Subcutaneous abdominal adipose tissue (tissue), 5 donors: ENCODE data around the gene PCBP2.

Experiments
- H3K27ac ChIP-seq: one replicate; pipeline ENCODE4 v1.7.0; 2013; ENCODE audit warnings: low read depth, mild to moderate bottlenecking, inconsistent platforms, low read length, moderate library complexity
- H3K27me3 ChIP-seq, 5 donors: one replicate each; pipeline ENCODE4 v1.7.0; 2013; ENCODE audit warnings: low read length in 5 of 5, inconsistent platforms in 1 of 5; ENCODE audit not compliant: control insufficient read depth in 5 of 5, insufficient read depth in 4 of 5
- H3K36me3 ChIP-seq, 5 donors: one replicate each; pipeline ENCODE4 v1.7.0; 2013; ENCODE audit warnings: low read length in 5 of 5; ENCODE audit not compliant: control insufficient read depth in 5 of 5, insufficient read depth in 5 of 5
- H3K4me1 ChIP-seq, 5 donors: one replicate each; pipeline ENCODE4 v1.7.0; 2013; ENCODE audit warnings: low read length in 5 of 5, mild to moderate bottlenecking in 3 of 5, moderate library complexity in 1 of 5; ENCODE audit not compliant: control insufficient read depth in 5 of 5, insufficient read depth in 5 of 5
- H3K4me3 ChIP-seq, 5 donors: one replicate each; pipeline ENCODE4 v1.7.0; 2013; ENCODE audit warnings: low read length in 5 of 5, low read depth in 1 of 5
- H3K9ac ChIP-seq, 5 donors: one replicate each; pipeline ENCODE4 v1.7.0; 2013; ENCODE audit warnings: low read length in 5 of 5, mild to moderate bottlenecking in 4 of 5, moderate library complexity in 3 of 5
- H3K9me3 ChIP-seq, 5 donors: one replicate each; pipeline ENCODE4 v1.7.0; 2013; ENCODE audit warnings: low read length in 5 of 5; ENCODE audit not compliant: control insufficient read depth in 5 of 5
- donor health status: healthy.
- donor health status: healthy.
- donor health status: healthy.
- donor health status: healthy.
- donor health status: healthy.

Gene PCBP2

DNA sequence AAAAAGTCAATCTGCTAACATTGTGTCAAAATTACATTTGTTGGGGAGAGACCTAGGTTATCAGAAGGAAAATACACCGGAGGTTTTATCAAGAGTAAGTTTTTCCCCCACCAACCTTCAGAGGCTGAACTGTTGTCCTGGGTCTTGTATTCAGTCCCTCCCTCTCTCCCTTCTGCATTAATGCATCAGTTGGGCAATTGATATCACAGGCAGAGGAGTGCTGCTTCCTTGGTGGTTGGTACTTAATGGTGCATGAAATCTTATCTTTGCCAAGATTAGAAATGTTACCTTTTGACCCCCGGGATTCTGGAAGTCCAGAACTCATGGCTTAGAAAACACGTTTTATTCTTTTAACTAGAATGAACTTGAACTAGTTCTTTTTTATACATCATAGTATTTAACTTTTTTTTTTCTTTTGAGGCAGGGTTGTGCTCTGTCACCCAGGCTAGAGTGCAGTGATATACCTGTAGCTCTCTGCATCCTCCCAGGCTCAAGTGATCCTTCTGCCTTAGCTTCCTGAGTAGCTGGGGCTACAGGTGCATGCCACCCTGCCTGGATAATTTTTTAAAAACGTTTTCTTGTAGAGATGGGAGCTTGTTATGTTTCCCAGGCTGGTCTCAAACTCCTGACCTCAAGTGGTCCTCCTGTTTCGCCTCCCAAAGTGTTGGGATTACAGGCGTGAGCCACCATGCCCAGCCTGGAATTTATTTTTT lies 4.9 kb downstream of the PCBP2 start:
- Histone ChIP-seq H3K27me3 (no peaks in the 10 kb centered on the region), H3K9me3 (no peaks in the 10 kb centered on the region), H3K36me3 (peaks cover 39 to 79% (median 76%) of the 10 kb centered on the region in 5 donors), H3K4me3 (no peak overlapping the region), H3K27ac (no peak overlapping the region), H3K9ac (no peak overlapping the region), H3K4me1 (peaks cover 10 to 22% (median 21%) of the 10 kb centered on the region in 5 donors)

DNA sequence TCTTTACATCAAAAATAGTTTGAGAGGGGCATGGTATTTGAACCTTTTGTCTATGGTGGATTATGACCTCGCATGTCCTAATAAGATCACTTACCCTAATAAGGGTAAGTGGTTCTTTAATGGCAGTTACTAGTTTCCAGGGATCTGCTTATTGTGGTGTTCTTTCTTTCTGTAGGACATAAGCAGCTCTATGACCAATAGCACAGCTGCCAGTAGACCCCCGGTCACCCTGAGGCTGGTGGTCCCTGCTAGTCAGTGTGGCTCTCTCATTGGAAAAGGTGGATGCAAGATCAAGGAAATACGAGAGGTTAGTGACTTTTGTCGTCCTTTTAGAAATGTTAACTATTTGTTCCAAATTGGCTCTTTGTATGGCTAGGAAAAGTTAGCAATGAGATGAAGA lies 7.2 kb downstream of the PCBP2 start:
- Histone ChIP-seq H3K4me1 (peaks cover 2 to 8% (median 8%) of the 10 kb centered on the region in 5 donors), H3K27ac (no peak overlapping the region), H3K9me3 (no peaks in the 10 kb centered on the region), H3K36me3 (peaks cover 59 to 100% (median 99%) of the 10 kb centered on the region in 5 donors), H3K9ac (no peak overlapping the region), H3K4me3 (no peak overlapping the region), H3K27me3 (no peaks in the 10 kb centered on the region)

DNA sequence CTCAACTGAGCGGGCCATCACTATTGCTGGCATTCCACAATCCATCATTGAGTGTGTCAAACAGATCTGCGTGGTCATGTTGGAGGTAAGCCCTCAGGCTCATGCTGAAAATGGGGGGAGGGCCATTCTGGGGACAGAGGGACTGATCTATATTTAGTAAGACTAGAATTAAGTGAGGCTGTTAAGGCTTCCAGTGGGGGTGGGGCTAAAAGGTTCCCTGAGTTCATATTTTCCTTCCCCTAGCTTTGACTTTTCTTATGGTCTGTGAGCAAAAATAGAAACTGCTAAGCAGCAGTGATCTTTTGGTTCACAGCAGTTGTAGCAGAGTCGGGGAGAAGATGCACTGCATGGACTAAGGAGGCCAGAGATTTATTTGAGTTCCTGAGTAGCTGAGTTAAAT lies 9.2 kb downstream of the PCBP2 start:
- peaks cover 54 to 100% (median 100%) of the 10 kb centered on the region in 5 donors for H3K36me3 ChIP-seq
- H3K4me1 ChIP-seq: peaks cover 0 to 11% (median 3%) of the 10 kb centered on the region in 5 donors
- no peak overlapping the region for H3K9ac ChIP-seq
- no peaks in the 10 kb centered on the region for H3K9me3 ChIP-seq
- H3K27me3 ChIP-seq: no peaks in the 10 kb centered on the region
- no peak overlapping the region for H3K4me3 ChIP-seq
- H3K27ac ChIP-seq: no peak overlapping the region

DNA sequence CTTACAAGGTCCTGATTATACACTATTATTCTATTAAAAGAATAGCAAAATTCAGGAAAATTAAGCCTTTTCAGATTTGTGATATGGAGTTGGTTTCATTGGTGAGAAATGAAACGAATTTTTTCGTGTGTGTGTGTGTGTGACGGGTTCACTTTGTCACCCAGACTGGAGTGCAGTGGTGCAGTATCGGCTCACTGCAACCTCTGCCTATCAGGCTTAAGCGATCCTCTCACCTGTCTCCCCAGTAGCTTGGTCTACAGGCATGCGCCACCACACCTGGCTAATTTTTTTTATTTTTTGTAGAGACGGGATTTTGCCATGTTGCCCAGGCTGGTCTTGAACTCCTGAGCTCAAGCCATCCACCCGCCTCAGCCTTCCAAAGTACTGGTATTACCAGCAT lies 9.7 kb downstream of the PCBP2 start:
- peaks cover 56 to 100% (median 100%) of the 10 kb centered on the region in 5 donors for H3K36me3 ChIP-seq
- no peaks in the 10 kb centered on the region for H3K27me3 ChIP-seq
- H3K4me1 ChIP-seq: peaks cover 0 to 14% (median 7%) of the 10 kb centered on the region in 5 donors
- H3K27ac ChIP-seq: no peak overlapping the region
- no peaks in the 10 kb centered on the region for H3K9me3 ChIP-seq
- no peak overlapping the region for H3K9ac ChIP-seq
- no peak overlapping the region for H3K4me3 ChIP-seq

DNA sequence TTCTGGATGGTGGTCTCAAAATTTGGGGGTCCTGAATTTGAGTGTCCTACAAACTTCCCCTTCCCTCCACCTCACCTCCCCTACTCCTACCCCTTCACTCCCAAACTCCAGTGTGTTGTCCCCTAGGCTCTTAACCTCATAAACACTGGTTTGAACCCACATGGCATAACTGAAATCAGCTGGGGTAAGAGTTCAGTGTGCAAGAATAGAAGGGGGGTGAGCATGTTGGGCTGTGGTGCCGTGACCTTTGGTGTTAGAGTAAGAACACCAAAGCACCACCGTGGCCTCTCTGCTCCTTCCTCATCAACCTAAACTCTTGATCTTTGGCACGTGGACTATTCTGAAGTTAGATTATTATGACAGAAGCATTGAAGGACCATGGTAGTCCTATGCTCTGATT lies 11.0 kb downstream of the PCBP2 start:
- Histone ChIP-seq H3K4me3 (no peak overlapping the region), H3K9ac (no peak overlapping the region), H3K9me3 (no peaks in the 10 kb centered on the region), H3K27ac (no peak overlapping the region), H3K27me3 (no peaks in the 10 kb centered on the region), H3K4me1 (peaks cover 0 to 19% (median 10%) of the 10 kb centered on the region in 5 donors), H3K36me3 (peaks cover 57 to 100% (median 100%) of the 10 kb centered on the region in 5 donors)

DNA sequence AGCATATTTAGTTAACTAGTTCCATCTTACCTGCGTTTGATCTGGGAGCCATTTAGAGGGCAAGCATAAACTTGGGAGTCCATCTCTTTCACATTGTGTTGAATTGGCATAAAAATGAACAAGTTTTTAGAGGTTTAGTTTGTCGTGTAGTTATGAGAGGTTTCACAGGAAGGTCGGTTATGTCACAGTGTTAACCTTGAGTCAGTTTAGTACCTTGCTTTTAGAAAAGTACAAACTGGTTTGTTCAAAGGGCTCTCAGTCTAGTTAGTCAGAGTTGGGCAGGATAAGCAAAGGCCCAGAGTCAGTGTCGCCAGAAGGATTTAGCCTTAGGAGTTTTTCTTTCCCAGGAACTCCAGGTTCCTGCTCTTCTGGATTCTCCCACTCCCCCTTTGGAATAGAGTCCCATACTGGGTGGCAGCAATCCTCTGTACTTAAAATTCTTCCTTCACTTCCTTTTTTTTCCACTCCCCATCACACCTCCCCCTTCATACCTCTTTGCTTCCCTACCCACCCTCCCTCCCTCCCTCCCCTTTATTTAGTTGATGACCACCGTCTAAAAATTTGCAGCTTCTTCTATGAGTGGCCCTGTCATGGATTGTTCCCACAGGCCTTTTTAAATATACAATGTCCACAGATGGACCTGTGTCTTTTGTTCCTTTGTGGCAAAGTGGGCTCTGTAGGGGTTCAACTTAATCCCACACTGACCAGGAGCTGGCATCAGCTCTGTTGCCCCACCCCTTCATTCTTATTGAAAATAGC lies 12.1 kb downstream of the PCBP2 start:
- Histone ChIP-seq H3K36me3 (peaks cover 62 to 100% (median 100%) of the 10 kb centered on the region in 5 donors), H3K9ac (no peak overlapping the region), H3K27me3 (no peaks in the 10 kb centered on the region), H3K9me3 (no peaks in the 10 kb centered on the region), H3K27ac (no peak overlapping the region), H3K4me3 (no peak overlapping the region), H3K4me1 (peaks cover 0 to 19% (median 10%) of the 10 kb centered on the region in 5 donors)

DNA sequence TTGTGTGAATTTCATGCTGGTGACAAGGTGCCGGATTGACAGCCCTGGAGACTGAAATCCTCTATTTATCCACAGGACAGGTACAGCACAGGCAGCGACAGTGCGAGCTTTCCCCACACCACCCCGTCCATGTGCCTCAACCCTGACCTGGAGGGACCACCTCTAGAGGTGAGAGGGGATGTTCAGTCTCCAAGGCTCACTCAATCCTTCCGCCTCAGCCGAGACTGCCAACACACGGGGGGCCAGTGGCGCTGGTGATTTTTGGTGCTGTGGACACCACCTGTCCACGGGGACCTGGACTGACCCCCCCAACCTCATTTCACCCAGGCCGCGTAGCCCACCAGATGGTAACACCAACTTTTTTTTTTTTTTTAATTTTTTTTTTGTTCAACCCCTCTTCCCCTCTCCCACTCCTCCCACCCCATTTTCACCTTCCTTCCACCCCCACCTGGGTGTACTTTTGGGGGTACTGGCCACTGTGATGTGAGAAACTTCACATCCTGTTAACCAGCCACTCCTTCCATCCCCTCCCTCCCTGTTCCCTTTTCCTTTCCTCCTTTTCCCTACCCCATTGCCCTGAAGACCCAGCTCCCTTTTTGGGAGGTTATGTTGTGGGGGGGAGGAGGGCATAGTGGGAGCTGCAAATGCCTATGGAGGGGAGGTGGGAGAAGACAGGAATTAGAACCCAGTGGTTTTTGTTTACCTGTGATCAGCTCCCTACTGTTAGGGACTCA lies 12.9 kb downstream of the PCBP2 start:
- Histone ChIP-seq H3K27ac (no peak overlapping the region), H3K27me3 (no peaks in the 10 kb centered on the region), H3K36me3 (peaks cover 61 to 100% (median 99%) of the 10 kb centered on the region in 5 donors), H3K4me3 (no peak overlapping the region), H3K4me1 (peaks cover 0 to 19% (median 10%) of the 10 kb centered on the region in 5 donors), H3K9me3 (no peaks in the 10 kb centered on the region), H3K9ac (peak overlapping the region in 2 of 5 donors; percentile 18 to 31)

DNA sequence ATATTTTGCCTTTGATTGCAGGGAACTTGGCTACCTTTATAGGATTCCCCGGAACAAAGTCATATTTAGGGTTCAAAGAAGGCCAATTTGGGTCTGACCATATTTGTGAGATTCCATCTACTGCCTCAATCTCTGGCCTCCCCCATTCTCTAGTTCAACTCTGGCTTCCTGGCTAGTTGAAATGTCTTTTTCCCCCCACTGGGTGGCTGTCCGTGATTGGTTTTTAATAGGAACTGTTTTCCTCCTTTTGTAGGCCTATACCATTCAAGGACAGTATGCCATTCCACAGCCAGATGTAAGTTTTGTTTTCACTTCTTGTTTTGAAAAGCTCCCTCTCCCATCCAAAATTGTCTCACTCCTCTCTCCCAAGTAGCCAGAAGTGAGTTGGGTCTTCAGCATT lies 13.8 kb downstream of the PCBP2 start:
- Histone ChIP-seq H3K9ac (peak overlapping the region in 2 of 5 donors; percentile 16 to 31), H3K4me1 (peaks cover 0 to 19% (median 10%) of the 10 kb centered on the region in 5 donors), H3K9me3 (no peaks in the 10 kb centered on the region), H3K4me3 (no peak overlapping the region), H3K27me3 (no peaks in the 10 kb centered on the region), H3K27ac (no peak overlapping the region), H3K36me3 (peaks cover 58 to 100% (median 99%) of the 10 kb centered on the region in 5 donors)

DNA sequence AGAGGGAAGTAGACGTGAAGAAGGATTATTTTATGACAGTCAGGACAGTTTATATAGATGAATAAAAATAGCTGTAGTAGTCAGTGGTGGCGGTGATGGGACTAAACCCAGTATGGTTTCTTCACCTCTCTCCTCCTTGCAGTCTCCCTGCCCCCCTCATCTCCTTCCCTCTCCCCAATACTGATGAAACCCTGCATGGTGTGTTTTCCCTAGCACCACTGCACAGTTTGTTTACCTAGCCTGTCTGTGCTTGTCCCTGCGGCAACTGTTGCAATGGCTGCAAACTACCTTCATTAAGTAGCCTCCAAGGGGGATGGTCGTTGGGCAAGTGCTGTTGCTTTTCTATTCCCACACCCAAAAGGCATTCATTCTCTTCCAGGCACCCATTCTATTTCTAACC lies 14.7 kb downstream of the PCBP2 start:
- no peak overlapping the region for H3K27ac ChIP-seq
- H3K4me1 ChIP-seq: peaks cover 0 to 19% (median 10%) of the 10 kb centered on the region in 5 donors
- H3K4me3 ChIP-seq: no peak overlapping the region
- H3K9ac ChIP-seq: no peak overlapping the region
- no peaks in the 10 kb centered on the region for H3K27me3 ChIP-seq
- H3K9me3 ChIP-seq: no peaks in the 10 kb centered on the region
- peaks cover 57 to 99% (median 97%) of the 10 kb centered on the region in 5 donors for H3K36me3 ChIP-seq
